Mesenchymal stem cell (in vitro differentiated cells and primary cell): Measurements from ENCODE around the gene DENND5A.
"Not testable (repeated sequence)": the region's sequence is repeated elsewhere in the genome, so short reads cannot be mapped to it uniquely, and the experiment has no call there.

Experiments used
- DNase-seq: peaks from one replicate; pipeline ENCODE4 v3.0.0-alpha.2; 2013
- H2AFZ ChIP-seq: one replicate; pipeline ENCODE4 v1.6.1; 2013; ENCODE audit warnings: low read depth, mild to moderate bottlenecking, control low read depth, inconsistent platforms, low read length, moderate library complexity
- H2AK5ac ChIP-seq: 2 replicates; pipeline ENCODE4 v1.6.1; 2013; ENCODE audit warnings: low read length, moderate library complexity, mild to moderate bottlenecking, inconsistent platforms; ENCODE audit not compliant: severe bottlenecking
- H2BK120ac ChIP-seq: one replicate; pipeline ENCODE4 v1.6.1; 2013; ENCODE audit warnings: low read depth, mild to moderate bottlenecking, inconsistent platforms, low read length, moderate library complexity
- H2BK12ac ChIP-seq, 2 experiments: one replicate each; pipeline ENCODE4 v1.6.1; 2013; ENCODE audit warnings: inconsistent platforms in 2 of 2, low read length in 2 of 2, mild to moderate bottlenecking in 2 of 2, moderate library complexity in 2 of 2, control low read depth in 1 of 2
- H2BK15ac ChIP-seq: one replicate; pipeline ENCODE4 v1.6.1; 2013; ENCODE audit warnings: mild to moderate bottlenecking, low read depth, inconsistent platforms; ENCODE audit not compliant: poor library complexity, severe bottlenecking
- H2BK5ac ChIP-seq: 2 replicates; pipeline ENCODE4 v1.6.1; 2013; ENCODE audit warnings: low read depth, mild to moderate bottlenecking, low read length, control low read depth, inconsistent platforms; ENCODE audit not compliant: poor library complexity, severe bottlenecking
- H3K14ac ChIP-seq, 2 experiments: one replicate each; pipeline ENCODE4 v1.6.1; 2013; ENCODE audit warnings: inconsistent platforms in 2 of 2, low read length in 2 of 2, control low read depth in 1 of 2, mild to moderate bottlenecking in 1 of 2, moderate library complexity in 1 of 2
- H3K18ac ChIP-seq, 2 experiments: one replicate each; pipeline ENCODE4 v1.6.1; 2013; ENCODE audit warnings: inconsistent platforms in 2 of 2, low read length in 2 of 2, control low read depth in 1 of 2, low read depth in 1 of 2, mild to moderate bottlenecking in 1 of 2
- H3K23ac ChIP-seq, 2 experiments: one replicate each; pipeline ENCODE4 v1.6.1; 2013; ENCODE audit warnings: inconsistent platforms in 2 of 2, low read length in 2 of 2, mild to moderate bottlenecking in 2 of 2, moderate library complexity in 2 of 2, control low read depth in 1 of 2
- H3K27ac ChIP-seq: 2 replicates; pipeline ENCODE4 v1.5.1; 2013; ENCODE audit warnings: mild to moderate bottlenecking, moderate library complexity, low read length, control low read depth, inconsistent platforms; ENCODE audit not compliant: poor library complexity, severe bottlenecking
- H3K27me3 ChIP-seq, 2 experiments: 2 replicates each; pipeline versions ENCODE4 v1.6.1 to v1.7.0; 2013; ENCODE audit warnings: low read length in 2 of 2, mild to moderate bottlenecking in 2 of 2, moderate library complexity in 2 of 2, control low read depth in 1 of 2, inconsistent platforms in 1 of 2; ENCODE audit not compliant: control insufficient read depth in 1 of 2, insufficient read depth in 1 of 2
- H3K36me3 ChIP-seq, 2 experiments: 2 replicates each; pipeline versions ENCODE4 v1.6.1 to v1.7.0; 2013; ENCODE audit warnings: low read length in 2 of 2, control low read depth in 1 of 2, inconsistent platforms in 1 of 2, low read depth in 1 of 2, mild to moderate bottlenecking in 1 of 2; ENCODE audit not compliant: insufficient read depth in 2 of 2, control insufficient read depth in 1 of 2
- H3K4ac ChIP-seq, 2 experiments: one replicate each; pipeline ENCODE4 v1.6.1; 2013; ENCODE audit warnings: inconsistent platforms in 2 of 2, low read length in 2 of 2, mild to moderate bottlenecking in 2 of 2, moderate library complexity in 2 of 2, control low read depth in 1 of 2, low read depth in 1 of 2
- H3K4me1 ChIP-seq: 2 replicates; pipeline ENCODE4 v1.6.1; 2013; ENCODE audit warnings: low read depth, low read length, control low read depth; ENCODE audit not compliant: control insufficient read depth, insufficient read depth
- H3K4me2 ChIP-seq: 2 replicates; pipeline ENCODE4 v1.6.1; 2013; ENCODE audit warnings: low read length, mild to moderate bottlenecking, inconsistent platforms; ENCODE audit not compliant: poor library complexity, severe bottlenecking
- H3K4me3 ChIP-seq, 2 experiments: 2 replicates each; pipeline versions ENCODE4 v1.5.1 to v1.7.0; 2013; ENCODE audit warnings: low read length in 2 of 2, mild to moderate bottlenecking in 2 of 2, control low read depth in 1 of 2, low read depth in 1 of 2; ENCODE audit not compliant: insufficient read depth in 1 of 2
- H3K79me1 ChIP-seq: replicated peaks from 2 replicates; pipeline ENCODE4 v1.6.1; 2013; ENCODE audit warnings: mild to moderate bottlenecking, control low read depth, low read length, inconsistent platforms; ENCODE audit not compliant: poor library complexity, severe bottlenecking
- H3K9ac ChIP-seq: 2 replicates; pipeline ENCODE4 v1.7.0; 2013; ENCODE audit warnings: mild to moderate bottlenecking, low read length, moderate library complexity
- H3K9me3 ChIP-seq: 2 replicates; pipeline ENCODE4 v1.7.0; 2013; ENCODE audit warnings: mild to moderate bottlenecking, low read length; ENCODE audit not compliant: control insufficient read depth
- H4K8ac ChIP-seq: one replicate; pipeline ENCODE4 v1.6.1; 2013; ENCODE audit warnings: inconsistent platforms, mild to moderate bottlenecking, low read length, moderate library complexity
- H4K91ac ChIP-seq: one replicate; pipeline ENCODE4 v1.6.1; 2013; ENCODE audit warnings: mild to moderate bottlenecking, low read length, inconsistent platforms
- WGBS: methylation state at CpG from one replicate; pipeline ENCODE4 v1.1.7; 2013; ENCODE audit warnings: mixed read lengths; 5-methylcytosine and 5-hydroxymethylcytosine counted together

Gene DENND5A

GRCh38 chr11:9192561-9192960 is 72.6 kb downstream of the DENND5A start:
- Histone ChIP-seq H2BK5ac (no peak overlapping the region), H2BK12ac (no peak overlapping the region), H3K27me3 (no peaks in the 10 kb centered on the region), H2AFZ (no peak overlapping the region), H3K4me2 (no peak overlapping the region), H4K8ac (no peak overlapping the region), H2BK15ac (no peak overlapping the region), H3K79me1 (peaks cover 29% of the 10 kb centered on the region), H3K23ac (no peak overlapping the region), H3K18ac (no peak overlapping the region), H3K14ac (no peak overlapping the region), H3K4me1 (peaks cover 2% of the 10 kb centered on the region), H3K36me3 (peaks cover 25 to 64% of the 10 kb centered on the region in 2 experiments), H2BK120ac (no peak overlapping the region), H3K9me3 (no peaks in the 10 kb centered on the region), H3K27ac (no peak overlapping the region), H3K4ac (no peak overlapping the region), H2AK5ac (no peak overlapping the region), H3K9ac (no peak overlapping the region), H4K91ac (no peak overlapping the region), H3K4me3 (no peak overlapping the region)
- no peak for DNase-seq
- 83% methylated on average over 1 of the region's 3 CpGs for WGBS

GRCh38 chr11:9190326-9191016 is 74.7 kb downstream of the DENND5A start:
- H3K4me1 ChIP-seq, H3K23ac ChIP-seq, H3K4ac ChIP-seq, H3K4me2 ChIP-seq, H3K27me3 ChIP-seq, H3K18ac ChIP-seq, H2BK12ac ChIP-seq, H3K14ac ChIP-seq, DNase-seq, H2BK5ac ChIP-seq, H3K9ac ChIP-seq, H2AFZ ChIP-seq, H3K9me3 ChIP-seq, H2BK120ac ChIP-seq, H2AK5ac ChIP-seq, H4K8ac ChIP-seq, H2BK15ac ChIP-seq, H4K91ac ChIP-seq, H3K4me3 ChIP-seq, H3K27ac ChIP-seq: not testable (repeated sequence)
- peaks cover 32% of the 10 kb centered on the region for H3K79me1 ChIP-seq
- peaks cover 28 to 77% of the 10 kb centered on the region in 2 experiments for H3K36me3 ChIP-seq
- 96% methylated on average over 4 of the region's 5 CpGs for WGBS

- not testable (repeated sequence) for H3K18ac ChIP-seq, H2AFZ ChIP-seq, H3K4me2 ChIP-seq, H3K14ac ChIP-seq, DNase-seq, H3K23ac ChIP-seq, H3K4me1 ChIP-seq, H3K27me3 ChIP-seq, H4K8ac ChIP-seq, H3K9ac ChIP-seq, H3K9me3 ChIP-seq, H4K91ac ChIP-seq, H3K4me3 ChIP-seq, H2BK5ac ChIP-seq, H3K4ac ChIP-seq, H2AK5ac ChIP-seq, H3K27ac ChIP-seq, H2BK120ac ChIP-seq, H2BK15ac ChIP-seq, H2BK12ac ChIP-seq
- H3K36me3 ChIP-seq, result peaks cover 29 to 80% of the 10 kb centered on the region in 2 experiments
- peaks cover 27% of the 10 kb centered on the region for H3K79me1 ChIP-seq
- 99% methylated on average over 3 of the region's 3 CpGs for WGBS
Observed at GRCh38 chr11:9188860-9189259, 76.3 kb downstream of the DENND5A start.

GRCh38 chr11:9187616-9188015 is 77.5 kb downstream of the DENND5A start:
- Histone ChIP-seq H3K27me3 (no peaks in the 10 kb centered on the region), H3K14ac (no peak overlapping the region), H3K4ac (no peak overlapping the region), H2BK12ac (no peak overlapping the region), H3K4me3 (no peak overlapping the region), H3K36me3 (peaks cover 27 to 77% of the 10 kb centered on the region in 2 experiments), H2AFZ (no peak overlapping the region), H3K4me1 (no peaks in the 10 kb centered on the region), H2AK5ac (no peak overlapping the region), H4K8ac (no peak overlapping the region), H3K9me3 (no peaks in the 10 kb centered on the region), H2BK15ac (no peak overlapping the region), H2BK5ac (no peak overlapping the region), H3K9ac (no peak overlapping the region), H3K79me1 (peaks cover 19% of the 10 kb centered on the region), H3K18ac (no peak overlapping the region), H3K27ac (no peak overlapping the region), H2BK120ac (no peak overlapping the region), H3K4me2 (no peak overlapping the region), H4K91ac (no peak overlapping the region), H3K23ac (no peak overlapping the region)
- no peak for DNase-seq
- 100% methylated on average over 2 of the region's 3 CpGs for WGBS
